SK-N-SH (cell line): Measurements from ENCODE around the gene NEURL3. TPM values are rescaled to one million over a fixed set of nuclear protein-coding genes. Genes with fewer than 3 reads are reported as not detected.

Experiments
- CTCF ChIA-PET: fragments of 300-600, 350-600 bp; formaldehyde crosslinking; extraction: SDS; loops from one replicate; lab custom pipeline; 2021; lab: Yijun Ruan, JAX
- POLR2A ChIA-PET: fragments of 350-600 bp; sonication (Branson Sonifier 250); formaldehyde crosslinking; extraction: SDS; loops from one replicate; lab custom pipeline; 2020; ENCODE audit warnings: antibody characterized with exemption, inconsistent platforms; lab: Yijun Ruan, JAX
- DNase-seq: peaks from one replicate; pipeline ENCODE4 v3.0.0; 2012
- H2AFZ ChIP-seq: fragments of 200-600 bp; sonication (generic); 2 replicates; pipeline ENCODE4 v1.8.1; 2016; ENCODE audit warnings: antibody characterized with exemption, mild to moderate bottlenecking, low read depth
- H3F3A ChIP-seq: fragments of 200-600 bp; sonication (generic); replicated peaks from 2 replicates; pipeline ENCODE3; 2016; ENCODE audit warnings: antibody characterized with exemption, mild to moderate bottlenecking; ENCODE audit not compliant: insufficient read depth
- H3K27ac ChIP-seq, 2 experiments: fragments of 200-500 bp in 1 of 2; fragments of 200-600 bp in 1 of 2; sonication (Bioruptor generic) in 1 of 2; sonication (generic), shearing (Covaris generic) in 1 of 2; 2 replicates each; pipeline versions ENCODE4 v1.5.1 to v1.6.1; 2014 to 2016; ENCODE audit warnings: low read depth in 2 of 2, inconsistent platforms in 1 of 2, low read length in 1 of 2, mild to moderate bottlenecking in 1 of 2, mixed read lengths in 1 of 2
- H3K27me3 ChIP-seq: fragments of 200-600 bp; sonication (generic), shearing (Covaris generic); 2 replicates; pipeline ENCODE4 v1.6.1; 2016; ENCODE audit warnings: mixed run types; ENCODE audit not compliant: insufficient read depth
- H3K36me3 ChIP-seq, 2 experiments: fragments of 200-500 bp in 1 of 2; fragments of 200-600 bp in 1 of 2; sonication (Bioruptor generic) in 1 of 2; sonication (generic) in 1 of 2; replicated peaks in 1 of 2; 2 replicates each; pipeline versions ENCODE3 to v1.5.1; 2014 to 2016; ENCODE audit warnings: low read length in 1 of 2, mild to moderate bottlenecking in 1 of 2; ENCODE audit not compliant: insufficient read depth in 2 of 2, control insufficient read depth in 1 of 2
- H3K4me1 ChIP-seq, 2 experiments: fragments of 200-500 bp in 1 of 2; fragments of 200-600 bp in 1 of 2; sonication (Bioruptor generic) in 1 of 2; sonication (generic), shearing (Covaris generic) in 1 of 2; 2 replicates each; pipeline versions ENCODE4 v1.5.1 to v1.6.1; 2014 to 2016; ENCODE audit warnings: low read depth in 1 of 2, low read length in 1 of 2, mixed run types in 1 of 2; ENCODE audit not compliant: insufficient read depth in 2 of 2, control insufficient read depth in 1 of 2
- H3K4me2 ChIP-seq: fragments of 200-600 bp; sonication (generic), shearing (Covaris generic); 2 replicates; pipeline ENCODE4 v1.6.1; 2017; ENCODE audit warnings: mixed run types
- H3K4me3 ChIP-seq, 2 experiments: fragments of 200-500 bp in 1 of 2; fragments of 200-600 bp in 1 of 2; sonication (Bioruptor generic) in 1 of 2; sonication (generic), shearing (Covaris generic) in 1 of 2; 2 replicates each; pipeline versions ENCODE4 v1.5.1 to v1.8.1; 2014 to 2016; ENCODE audit warnings: low read depth in 2 of 2, inconsistent platforms in 1 of 2, low read length in 1 of 2, mild to moderate bottlenecking in 1 of 2, mixed read lengths in 1 of 2, moderate library complexity in 1 of 2
- H3K79me2 ChIP-seq: fragments of 200-600 bp; sonication (generic); 2 replicates; pipeline ENCODE4 v1.8.1; 2017; ENCODE audit warnings: mild to moderate bottlenecking; ENCODE audit not compliant: insufficient read depth
- H3K9ac ChIP-seq: fragments of 200-600 bp; sonication (generic); 2 replicates; pipeline ENCODE4 v1.6.1; 2017; ENCODE audit warnings: mixed run types
- H3K9me2 ChIP-seq: fragments of 200-600 bp; sonication (generic); 2 replicates; pipeline ENCODE4 v1.6.1; 2017; ENCODE audit warnings: mixed run types
- H3K9me3 ChIP-seq: fragments of 200-600 bp; sonication (generic); 2 replicates; pipeline ENCODE4 v1.6.1; 2017; ENCODE audit warnings: mixed run types, mild to moderate bottlenecking, moderate library complexity
- H4K20me1 ChIP-seq: fragments of 200-600 bp; sonication (generic); 2 replicates; pipeline ENCODE4 v1.6.1; 2017; ENCODE audit warnings: mild to moderate bottlenecking, mixed run types; ENCODE audit not compliant: insufficient read depth
- EP300 ChIP-seq, 2 experiments: IDR thresholded peaks; 2 replicates each; pipeline versions ENCODE4 v1.4.0 to v1.6.1; 2012; ENCODE audit warnings: borderline replicate concordance in 1 of 2, low read depth in 1 of 2, low read length in 1 of 2
- EZH2phosphoT487 ChIP-seq: fragments of 200-600 bp; sonication (generic); IDR thresholded peaks from 2 replicates; pipeline ENCODE4 v1.6.1; 2017; ENCODE audit warnings: low read depth, mixed run types, mild to moderate bottlenecking, antibody characterized with exemption, moderate library complexity, borderline replicate concordance
- FOSL2 ChIP-seq: IDR thresholded peaks from 2 replicates; pipeline ENCODE4 v1.4.0; 2012; ENCODE audit warnings: low read depth, mild to moderate bottlenecking, moderate library complexity, borderline replicate concordance
- FOXJ3 ChIP-seq: sonication (generic); formaldehyde crosslinking; IDR thresholded peaks from 2 replicates; pipeline ENCODE4 v1.5.1; 2020; ENCODE audit warnings: mild to moderate bottlenecking, missing genetic modification reagents
- GATA2 ChIP-seq: sonication (generic); formaldehyde crosslinking; IDR thresholded peaks from 2 replicates; pipeline ENCODE4 v1.5.0; 2020; ENCODE audit warnings: mild to moderate bottlenecking, missing genetic modification reagents
- MEF2A ChIP-seq: IDR thresholded peaks from 2 replicates; pipeline ENCODE4 v1.4.0; 2012; ENCODE audit warnings: low read depth, borderline replicate concordance
- MXI1 ChIP-seq: IDR thresholded peaks from 2 replicates; pipeline ENCODE4 v1.6.1; 2012; ENCODE audit warnings: mild to moderate bottlenecking, low read depth, low read length, improper control_type of control experiment
- NRF1 ChIP-seq: IDR thresholded peaks from 2 replicates; pipeline ENCODE4 v1.6.1; 2012; ENCODE audit warnings: low read depth, mild to moderate bottlenecking, low read length
- POLR2AphosphoS5 ChIP-seq: IDR thresholded peaks from 2 replicates; pipeline ENCODE4 v1.6.1; 2012; ENCODE audit warnings: low read depth, low read length
- RAD21 ChIP-seq: IDR thresholded peaks from 2 replicates; pipeline ENCODE4 v1.6.1; 2012; ENCODE audit warnings: mild to moderate bottlenecking, low read length
- SMC3 ChIP-seq: IDR thresholded peaks from 2 replicates; pipeline ENCODE4 v1.6.1; 2012; ENCODE audit warnings: low read depth, low read length, improper control_type of control experiment
- TEAD4 ChIP-seq: IDR thresholded peaks from 2 replicates; pipeline ENCODE4 v1.4.0; 2012; ENCODE audit warnings: mild to moderate bottlenecking, borderline replicate concordance; ENCODE audit not compliant: insufficient read depth
- YY1 ChIP-seq: IDR thresholded peaks from 2 replicates; pipeline ENCODE4 v1.4.0; 2012; ENCODE audit warnings: low read depth, mild to moderate bottlenecking
- WGBS: methylation state at CpG from one replicate; pipeline ENCODE4 v1.1.6; 2017; ENCODE audit warnings: low lambda C conversion rate; 5-methylcytosine and 5-hydroxymethylcytosine counted together
- polyA plus RNA-seq, 3 experiments: library from polyadenylated mRNA; depleted of rRNA; stranded (reverse); fragments of >200 nt; gene quantifications; 2 replicates each; pipeline ENCODE4 v1.2.3, GENCODE V29; 2012
- TF ChIP-seq, protein P1 (sequence below): fragments of 200-600 bp; sonication (generic); IDR thresholded peaks from 2 replicates; pipeline ENCODE4 v1.6.1; 2017; ENCODE audit warnings: antibody characterized with exemption, mild to moderate bottlenecking, moderate library complexity
- TF ChIP-seq, protein P2 (sequence below): IDR thresholded peaks from 2 replicates; pipeline ENCODE4 v1.4.0; 2012; ENCODE audit warnings: low read depth, borderline replicate concordance
- TF ChIP-seq, protein P3 (sequence below): fragments of 150-350 bp; IDR thresholded peaks from 2 replicates; pipeline ENCODE4 v1.6.1; 2017; ENCODE audit warnings: antibody characterized with exemption, low read length, low read depth, borderline replicate concordance
- TF ChIP-seq, protein P4 (sequence below): IDR thresholded peaks from 2 replicates; pipeline ENCODE4 v1.6.1; 2012; ENCODE audit warnings: mild to moderate bottlenecking, low read depth, low read length, moderate library complexity

Gene NEURL3
- polyA plus RNA-seq, 1 of the 3 experiments (the other 2 are of a cell fraction): 0.08 TPM

DNA sequence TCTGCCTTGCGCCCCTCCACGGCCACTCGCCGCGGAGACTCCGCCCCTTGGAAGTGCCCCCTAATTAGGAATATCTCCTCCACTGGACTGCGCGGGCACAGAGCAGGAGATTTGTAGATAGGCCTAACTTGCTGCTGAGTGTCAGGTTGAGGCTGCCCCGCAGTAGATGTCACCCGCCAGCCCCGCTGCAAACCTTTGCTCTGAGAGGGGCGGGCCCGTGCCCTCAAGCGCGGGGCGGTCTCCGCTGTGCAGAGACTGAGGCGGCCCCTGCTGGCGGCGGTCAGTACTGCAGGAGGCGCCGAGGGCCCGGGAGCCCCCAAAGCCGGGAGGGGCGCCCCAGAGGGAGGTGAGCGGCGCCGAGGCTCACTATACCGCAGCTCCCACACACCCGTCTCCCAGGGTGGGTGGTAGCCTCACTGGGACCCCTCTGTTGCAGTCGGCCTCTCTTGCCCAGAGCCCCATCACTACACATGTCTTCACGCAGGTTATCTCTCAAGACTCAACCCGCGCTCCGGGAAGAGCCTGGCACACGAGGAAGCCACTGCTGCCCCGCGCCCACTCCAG lies 2.9 kb upstream of the NEURL3 start:
- CTCF ChIA-PET: interaction anchor here (0.6 to 13.9 kb wide), 29 partner anchors 10 to 515 kb away, joined by 3 to 273 read pairs (median 8); partner anchors contain the start of gene SNRNP200
- peaks cover 10% of the 10 kb centered on the region; the same call in 1 of the 2 replicates for H3K27me3 ChIP-seq
- peak overlapping the region; percentile 76 for H3K4me2 ChIP-seq
- 41% methylated on average over 7 of the region's 38 CpGs for WGBS
- H3F3A ChIP-seq: no peaks in the 10 kb centered on the region
- no peaks in the 10 kb centered on the region for H3K79me2 ChIP-seq
- H3K4me1 ChIP-seq: peaks cover 4 to 10% of the 10 kb centered on the region in 2 experiments; a peak in 1 of 4 replicates
- no peaks in the 10 kb centered on the region for H3K9me3 ChIP-seq
- 0 out of 2 replicates have a peak overlapping the region, but pooled peaks have one; percentile 40 for H2AFZ ChIP-seq
- no peaks in the 10 kb centered on the region for H3K36me3 ChIP-seq
- H3K9me2 ChIP-seq: no peaks in the 10 kb centered on the region
- peak overlapping the region; percentile 47 to 59 for H3K4me3 ChIP-seq
- TF ChIP-seq NRF1 (no peak), MEF2A (no peak), POLR2AphosphoS5 (no peak), YY1 (no peak), GATA2 (no peak), EP300 (IDR thresholded peaks at IDR 0.05; ENCODE audit: borderline replicate concordance in 1 of 2, low read depth in 1 of 2, low read length in 1 of 2) (no peak), EZH2phosphoT487 (no peak), RAD21 (peak; percentile 67), SMC3 (peak; percentile 63), FOSL2 (no peak), TEAD4 (no peak), FOXJ3 (CRISPR knock-in tag) (no peak), MXI1 (0 out of 2 replicates have a peak, but pooled peaks have one; percentile 30)
- TF ChIP-seq, protein P1, sequence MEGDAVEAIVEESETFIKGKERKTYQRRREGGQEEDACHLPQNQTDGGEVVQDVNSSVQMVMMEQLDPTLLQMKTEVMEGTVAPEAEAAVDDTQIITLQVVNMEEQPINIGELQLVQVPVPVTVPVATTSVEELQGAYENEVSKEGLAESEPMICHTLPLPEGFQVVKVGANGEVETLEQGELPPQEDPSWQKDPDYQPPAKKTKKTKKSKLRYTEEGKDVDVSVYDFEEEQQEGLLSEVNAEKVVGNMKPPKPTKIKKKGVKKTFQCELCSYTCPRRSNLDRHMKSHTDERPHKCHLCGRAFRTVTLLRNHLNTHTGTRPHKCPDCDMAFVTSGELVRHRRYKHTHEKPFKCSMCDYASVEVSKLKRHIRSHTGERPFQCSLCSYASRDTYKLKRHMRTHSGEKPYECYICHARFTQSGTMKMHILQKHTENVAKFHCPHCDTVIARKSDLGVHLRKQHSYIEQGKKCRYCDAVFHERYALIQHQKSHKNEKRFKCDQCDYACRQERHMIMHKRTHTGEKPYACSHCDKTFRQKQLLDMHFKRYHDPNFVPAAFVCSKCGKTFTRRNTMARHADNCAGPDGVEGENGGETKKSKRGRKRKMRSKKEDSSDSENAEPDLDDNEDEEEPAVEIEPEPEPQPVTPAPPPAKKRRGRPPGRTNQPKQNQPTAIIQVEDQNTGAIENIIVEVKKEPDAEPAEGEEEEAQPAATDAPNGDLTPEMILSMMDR: peak; percentile 89
- TF ChIP-seq, protein P2, sequence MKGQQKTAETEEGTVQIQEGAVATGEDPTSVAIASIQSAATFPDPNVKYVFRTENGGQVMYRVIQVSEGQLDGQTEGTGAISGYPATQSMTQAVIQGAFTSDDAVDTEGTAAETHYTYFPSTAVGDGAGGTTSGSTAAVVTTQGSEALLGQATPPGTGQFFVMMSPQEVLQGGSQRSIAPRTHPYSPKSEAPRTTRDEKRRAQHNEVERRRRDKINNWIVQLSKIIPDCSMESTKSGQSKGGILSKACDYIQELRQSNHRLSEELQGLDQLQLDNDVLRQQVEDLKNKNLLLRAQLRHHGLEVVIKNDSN: no peak
- TF ChIP-seq, protein P3, sequence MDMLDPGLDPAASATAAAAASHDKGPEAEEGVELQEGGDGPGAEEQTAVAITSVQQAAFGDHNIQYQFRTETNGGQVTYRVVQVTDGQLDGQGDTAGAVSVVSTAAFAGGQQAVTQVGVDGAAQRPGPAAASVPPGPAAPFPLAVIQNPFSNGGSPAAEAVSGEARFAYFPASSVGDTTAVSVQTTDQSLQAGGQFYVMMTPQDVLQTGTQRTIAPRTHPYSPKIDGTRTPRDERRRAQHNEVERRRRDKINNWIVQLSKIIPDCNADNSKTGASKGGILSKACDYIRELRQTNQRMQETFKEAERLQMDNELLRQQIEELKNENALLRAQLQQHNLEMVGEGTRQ: no peak
- TF ChIP-seq, protein P4, sequence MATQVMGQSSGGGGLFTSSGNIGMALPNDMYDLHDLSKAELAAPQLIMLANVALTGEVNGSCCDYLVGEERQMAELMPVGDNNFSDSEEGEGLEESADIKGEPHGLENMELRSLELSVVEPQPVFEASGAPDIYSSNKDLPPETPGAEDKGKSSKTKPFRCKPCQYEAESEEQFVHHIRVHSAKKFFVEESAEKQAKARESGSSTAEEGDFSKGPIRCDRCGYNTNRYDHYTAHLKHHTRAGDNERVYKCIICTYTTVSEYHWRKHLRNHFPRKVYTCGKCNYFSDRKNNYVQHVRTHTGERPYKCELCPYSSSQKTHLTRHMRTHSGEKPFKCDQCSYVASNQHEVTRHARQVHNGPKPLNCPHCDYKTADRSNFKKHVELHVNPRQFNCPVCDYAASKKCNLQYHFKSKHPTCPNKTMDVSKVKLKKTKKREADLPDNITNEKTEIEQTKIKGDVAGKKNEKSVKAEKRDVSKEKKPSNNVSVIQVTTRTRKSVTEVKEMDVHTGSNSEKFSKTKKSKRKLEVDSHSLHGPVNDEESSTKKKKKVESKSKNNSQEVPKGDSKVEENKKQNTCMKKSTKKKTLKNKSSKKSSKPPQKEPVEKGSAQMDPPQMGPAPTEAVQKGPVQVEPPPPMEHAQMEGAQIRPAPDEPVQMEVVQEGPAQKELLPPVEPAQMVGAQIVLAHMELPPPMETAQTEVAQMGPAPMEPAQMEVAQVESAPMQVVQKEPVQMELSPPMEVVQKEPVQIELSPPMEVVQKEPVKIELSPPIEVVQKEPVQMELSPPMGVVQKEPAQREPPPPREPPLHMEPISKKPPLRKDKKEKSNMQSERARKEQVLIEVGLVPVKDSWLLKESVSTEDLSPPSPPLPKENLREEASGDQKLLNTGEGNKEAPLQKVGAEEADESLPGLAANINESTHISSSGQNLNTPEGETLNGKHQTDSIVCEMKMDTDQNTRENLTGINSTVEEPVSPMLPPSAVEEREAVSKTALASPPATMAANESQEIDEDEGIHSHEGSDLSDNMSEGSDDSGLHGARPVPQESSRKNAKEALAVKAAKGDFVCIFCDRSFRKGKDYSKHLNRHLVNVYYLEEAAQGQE: no peak
- peak; percentile 94 for DNase-seq
- no peaks in the 10 kb centered on the region for H4K20me1 ChIP-seq
- H3K27ac ChIP-seq: no peak overlapping the region
- H3K9ac ChIP-seq: no peak overlapping the region
- POLR2A ChIA-PET: no interaction called here
